HEK293T (cell line): Measurements from ENCODE around the gene LYPD1.

ENCODE experiments used
- BHLHE40 ChIP-seq: fragments of 450-650 bp; IDR thresholded peaks from 2 replicates; pipeline ENCODE4 v1.6.1; 2016; ENCODE audit warnings: mild to moderate bottlenecking, moderate library complexity, borderline replicate concordance
- ELF4 ChIP-seq: fragments of 450-650 bp; IDR thresholded peaks from 2 replicates; pipeline ENCODE4 v1.6.1; 2017; ENCODE audit warnings: antibody characterized with exemption
- FOXA1 ChIP-seq: fragments of 450-650 bp; IDR thresholded peaks from 2 replicates; pipeline ENCODE4 v1.6.1; 2016; ENCODE audit warnings: mild to moderate bottlenecking
- FOXK2 ChIP-seq: fragments of 450-650 bp; IDR thresholded peaks from 2 replicates; pipeline ENCODE4 v1.6.1; 2016; ENCODE audit warnings: mild to moderate bottlenecking
- FOXM1 ChIP-seq: fragments of 450-650 bp; IDR thresholded peaks from 2 replicates; pipeline ENCODE4 v1.6.1; 2017; ENCODE audit warnings: mild to moderate bottlenecking, borderline replicate concordance
- HDGF ChIP-seq: fragments of 450-650 bp; IDR thresholded peaks from 2 replicates; pipeline ENCODE4 v1.6.1; 2017; ENCODE audit warnings: antibody characterized with exemption, borderline replicate concordance
- L3MBTL2 ChIP-seq: fragments of 450-650 bp; conservative IDR thresholded peaks from 2 replicates; pipeline ENCODE4 v1.6.1; 2016; ENCODE audit warnings: mild to moderate bottlenecking
- LEF1 ChIP-seq: fragments of 450-650 bp; IDR thresholded peaks from 2 replicates; pipeline ENCODE4 v1.6.1; 2017; ENCODE audit warnings: mild to moderate bottlenecking, borderline replicate concordance
- NFRKB ChIP-seq: fragments of 450-650 bp; IDR thresholded peaks from 2 replicates; pipeline ENCODE4 v1.6.1; 2016; ENCODE audit warnings: mild to moderate bottlenecking, moderate library complexity
- SP1 ChIP-seq: fragments of 450-650 bp; IDR thresholded peaks from 2 replicates; pipeline ENCODE4 v1.6.1; 2017
- SUZ12 ChIP-seq: fragments of 450-650 bp; IDR thresholded peaks from 2 replicates; pipeline ENCODE4 v1.6.1; 2016; ENCODE audit warnings: mild to moderate bottlenecking
- TARDBP ChIP-seq: fragments of 450-650 bp; IDR thresholded peaks from 2 replicates; pipeline ENCODE4 v1.6.1; 2016

DNA sequence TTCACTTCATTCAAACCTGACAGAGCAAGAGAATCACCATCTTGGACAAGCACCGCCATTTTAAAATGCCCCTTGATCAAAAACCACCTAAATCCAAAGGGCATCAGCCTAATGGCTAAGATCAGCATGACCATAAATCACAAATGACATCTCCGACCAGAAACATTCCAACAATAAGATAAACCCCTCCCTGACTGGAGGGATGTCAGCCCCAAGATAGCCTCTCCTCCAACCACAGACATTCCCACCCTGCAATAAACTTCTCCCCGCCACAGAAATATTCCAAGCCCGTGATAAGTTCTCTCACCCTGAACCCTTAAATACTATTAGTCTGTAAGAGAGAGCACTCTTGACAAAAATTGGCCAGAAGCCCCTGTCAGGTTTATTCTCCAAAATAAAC is 21.6 kb upstream of the LYPD1 start:
- no peak for TF ChIP-seq FOXM1
- no peak for TF ChIP-seq ELF4
- no peak for TF ChIP-seq FOXA1
- no peak for TF ChIP-seq BHLHE40
- no peak for TF ChIP-seq TARDBP
- TF ChIP-seq SP1, result no peak
- no peak for TF ChIP-seq FOXK2
- TF ChIP-seq L3MBTL2, result no peak
- no peak for TF ChIP-seq SUZ12
- no peak for TF ChIP-seq LEF1
- TF ChIP-seq HDGF, result no peak
- no peak for TF ChIP-seq NFRKB
